IPS-11a (cell line): ENCODE data around the gene MST1.
"Not testable (repeated sequence)": the region's sequence is repeated elsewhere in the genome, so short reads cannot be mapped to it uniquely, and the experiment has no call there.

Source experiments
- H3K4me3 ChIP-seq: one replicate; pipeline ENCODE4 v1.5.1; 2013; ENCODE audit warnings: low read depth, low read length, control low read depth

The MST1 gene

GRCh38 chr3:49701388-49702077, 12.3 kb upstream of the MST1 start:
- H3K4me3 ChIP-seq: no peak overlapping the region

- no peak overlapping the region for H3K4me3 ChIP-seq
These were observed 11.3 kb upstream of the MST1 start for GRCh38 chr3:49700453-49701128.

- H3K4me3 ChIP-seq: no peak overlapping the region
These were observed 10.7 kb upstream of the MST1 start for GRCh38 chr3:49700014-49700413.

GRCh38 chr3:49699281-49699979, 10.2 kb upstream of the MST1 start:
- H3K4me3 ChIP-seq: no peak overlapping the region

- H3K4me3 ChIP-seq: not testable (repeated sequence)
These were observed 6.2 kb upstream of the MST1 start for GRCh38 chr3:49695350-49696015.

GRCh38 chr3:49694409-49695070, 5.3 kb upstream of the MST1 start:
- H3K4me3 ChIP-seq: not testable (repeated sequence)

GRCh38 chr3:49691481-49691880, 2.2 kb upstream of the MST1 start:
- not testable (repeated sequence) for H3K4me3 ChIP-seq

- H3K4me3 ChIP-seq: not testable (repeated sequence)
These were observed 1.6 kb upstream of the MST1 start for GRCh38 chr3:49690856-49691255.

GRCh38 chr3:49689908-49690624, 792 bp upstream of the MST1 start:
- H3K4me3 ChIP-seq: peak overlapping the region; percentile 82

- H3K4me3 ChIP-seq: not testable (repeated sequence)
These were observed 782 bp downstream of the MST1 start for GRCh38 chr3:49688338-49689045.

GRCh38 chr3:49687424-49687795, 1.9 kb downstream of the MST1 start:
- peak overlapping the region; percentile 39 for H3K4me3 ChIP-seq

- H3K4me3 ChIP-seq: peak overlapping the region; percentile 39
These were observed 2.4 kb downstream of the MST1 start for GRCh38 chr3:49686769-49687423.

GRCh38 chr3:49686346-49686745, 2.9 kb downstream of the MST1 start:
- peak overlapping the region; percentile 39 for H3K4me3 ChIP-seq

- not testable (repeated sequence) for H3K4me3 ChIP-seq
These were observed 3.4 kb downstream of the MST1 start for GRCh38 chr3:49685846-49686245.

GRCh38 chr3:49685103-49685502, 4.2 kb downstream of the MST1 start:
- not testable (repeated sequence) for H3K4me3 ChIP-seq

GRCh38 chr3:49684453-49684852, 4.8 kb downstream of the MST1 start:
- not testable (repeated sequence) for H3K4me3 ChIP-seq

GRCh38 chr3:49683162-49683561, 6.1 kb downstream of the MST1 start:
- H3K4me3 ChIP-seq: no peak overlapping the region

GRCh38 chr3:49681543-49681942, 7.7 kb downstream of the MST1 start:
- no peak overlapping the region for H3K4me3 ChIP-seq

GRCh38 chr3:49681232-49681522, 8.1 kb downstream of the MST1 start:
- no peak overlapping the region for H3K4me3 ChIP-seq
